ENCODE measurements around the gene PUS10.
A peak's percentile ranks its signal among the peaks of the same experiment; 100 is the strongest.
"Not testable (repeated sequence)": the region's sequence is repeated elsewhere in the genome, so short reads cannot be mapped to it uniquely, and the experiment has no call there.

Gene PUS10

GRCh38 chr2:60948926-60949579, 69.0 kb downstream of the PUS10 start:
- H3K4me3 ChIP-seq (ENCODE audit: low read length) = no peak overlapping the region
- peak; percentile 42 for DNase-seq (ENCODE audit: low read depth, low spot score)

- no peak for DNase-seq (ENCODE audit: low read depth, low spot score)
- H3K4me3 ChIP-seq (ENCODE audit: low read length) = no peak overlapping the region
These were observed 69.9 kb downstream of the PUS10 start for GRCh38 chr2:60948161-60948560.

GRCh38 chr2:60947056-60947455, 71.0 kb downstream of the PUS10 start:
- no peak overlapping the region for H3K4me3 ChIP-seq (ENCODE audit: low read length)
- no peak for DNase-seq (ENCODE audit: low read depth, low spot score)

GRCh38 chr2:60945341-60945740, 72.7 kb downstream of the PUS10 start:
- H3K4me3 ChIP-seq (ENCODE audit: low read length) = no peak overlapping the region
- DNase-seq (ENCODE audit: low read depth, low spot score) = no peak

- no peak for DNase-seq (ENCODE audit: low read depth, low spot score)
- H3K4me3 ChIP-seq (ENCODE audit: low read length) = no peak overlapping the region
These were observed 78.4 kb downstream of the PUS10 start for GRCh38 chr2:60939622-60940021.

GRCh38 chr2:60938301-60938700, 79.8 kb downstream of the PUS10 start:
- H3K4me3 ChIP-seq (ENCODE audit: low read length) = no peak overlapping the region
- DNase-seq (ENCODE audit: low read depth, low spot score) = no peak

GRCh38 chr2:60936757-60937156, 81.3 kb downstream of the PUS10 start:
- no peak overlapping the region for H3K4me3 ChIP-seq (ENCODE audit: low read length)
- DNase-seq (ENCODE audit: low read depth, low spot score) = no peak

- no peak for DNase-seq (ENCODE audit: low read depth, low spot score)
These were observed 83.8 kb downstream of the PUS10 start for GRCh38 chr2:60934165-60934722.

GRCh38 chr2:60932954-60933353, 85.1 kb downstream of the PUS10 start:
- DNase-seq (ENCODE audit: low read depth, low spot score) = no peak
- no peak overlapping the region for H3K4me3 ChIP-seq (ENCODE audit: low read length)

More at GRCh38 chr2:60934165-60934722, 83.8 kb downstream of the PUS10 start:
- no peak overlapping the region for H3K4me3 ChIP-seq (ENCODE audit: low read length)

- not testable (repeated sequence) for H3K4me3 ChIP-seq (ENCODE audit: low read length); DNase-seq (ENCODE audit: low read depth, low spot score)
These were observed 86.0 kb downstream of the PUS10 start for GRCh38 chr2:60932061-60932460.

- no peak overlapping the region for H3K4me3 ChIP-seq (ENCODE audit: low read length)
- DNase-seq (ENCODE audit: low read depth, low spot score) = no peak
These were observed 91.1 kb downstream of the PUS10 start for GRCh38 chr2:60926741-60927552.

- no peak for DNase-seq (ENCODE audit: low read depth, low spot score)
- no peak overlapping the region for H3K4me3 ChIP-seq (ENCODE audit: low read length)
These were observed 91.9 kb downstream of the PUS10 start for GRCh38 chr2:60925994-60926740.

GRCh38 chr2:60907329-60907728, 110.7 kb downstream of the PUS10 start:
- no peak overlapping the region for H3K4me3 ChIP-seq (ENCODE audit: low read length)
- DNase-seq (ENCODE audit: low read depth, low spot score) = no peak

- no peak overlapping the region for H3K4me3 ChIP-seq (ENCODE audit: low read length)
- DNase-seq (ENCODE audit: low read depth, low spot score) = no peak
These were observed 111.7 kb downstream of the PUS10 start for GRCh38 chr2:60906395-60906794.

- not testable (repeated sequence) for DNase-seq (ENCODE audit: low read depth, low spot score); H3K4me3 ChIP-seq (ENCODE audit: low read length)
These were observed 112.2 kb downstream of the PUS10 start for GRCh38 chr2:60905867-60906266.

- DNase-seq (ENCODE audit: low read depth, low spot score); H3K4me3 ChIP-seq (ENCODE audit: low read length): not testable (repeated sequence)
These were observed 116.8 kb downstream of the PUS10 start for GRCh38 chr2:60901296-60901695.

- H3K4me3 ChIP-seq (ENCODE audit: low read length) = no peak overlapping the region
- no peak for DNase-seq (ENCODE audit: low read depth, low spot score)
These were observed 118.2 kb downstream of the PUS10 start for GRCh38 chr2:60899892-60900249.

GRCh38 chr2:60899230-60899891, 118.7 kb downstream of the PUS10 start:
- H3K4me3 ChIP-seq (ENCODE audit: low read length) = no peak overlapping the region
- no peak for DNase-seq (ENCODE audit: low read depth, low spot score)

GRCh38 chr2:60898567-60898966, 119.5 kb downstream of the PUS10 start:
- H3K4me3 ChIP-seq (ENCODE audit: low read length) = no peak overlapping the region
- no peak for DNase-seq (ENCODE audit: low read depth, low spot score)
